ENCODE data around the gene PRKCZ. TPM values are rescaled to one million over a fixed set of nuclear protein-coding genes. Genes with fewer than 3 reads are reported as not detected.

The PRKCZ gene
- total and polyA plus RNA-seq, 9 donors: 3.4 to 16.1 (median 5.8) TPM

DNA sequence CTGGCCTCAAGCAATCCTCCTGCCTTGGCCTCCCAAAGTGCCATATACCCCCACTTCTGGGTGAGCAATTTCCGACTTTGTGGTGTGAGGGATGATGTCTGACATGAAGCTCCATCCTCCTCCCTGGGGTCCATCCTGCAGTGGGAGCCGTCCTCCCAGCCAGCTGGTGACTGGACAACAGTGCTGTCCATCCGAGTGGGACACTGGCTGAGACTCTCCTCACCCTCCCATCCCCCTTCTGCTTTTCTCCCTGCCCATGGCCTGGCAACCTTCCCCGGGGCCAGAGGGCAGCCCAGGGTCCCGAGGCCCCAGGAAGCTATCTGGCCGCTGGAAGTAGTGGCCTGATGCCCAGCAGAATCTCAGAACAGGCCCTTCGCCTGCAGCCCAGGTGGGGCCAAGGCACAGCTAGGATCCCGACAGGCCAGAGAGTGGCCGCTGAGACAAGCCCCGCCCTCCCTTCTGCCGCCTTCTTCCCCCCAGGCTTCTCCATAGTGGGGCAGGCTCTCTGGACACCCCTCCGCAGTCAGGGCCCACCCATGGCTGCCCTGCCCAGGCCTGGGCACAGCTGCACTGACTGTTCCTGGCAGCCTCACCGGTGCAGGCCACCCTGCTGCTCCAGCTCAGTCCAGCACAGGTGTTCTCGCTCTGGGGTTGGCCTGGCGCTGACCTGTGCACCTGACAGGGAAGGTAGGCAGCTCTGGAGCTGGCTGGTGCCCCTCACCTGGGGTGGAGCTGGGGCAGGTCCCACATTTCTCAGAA lies 152.8 kb downstream of the PRKCZ start:
- intact Hi-C loops (cut with DNase I): loop anchor here in 1 of 4 donors (5.0 kb wide), 1 partner anchor 114 kb away; no protein-coding TSS in a partner anchor
- no peak overlapping the region for H3K27ac ChIP-seq
- no peaks in the 10 kb centered on the region for H3K27me3 ChIP-seq
- TF ChIP-seq POLR2A (IDR thresholded peaks at IDR 0.05): no peak
- TF ChIP-seq EP300 (IDR thresholded peaks at IDR 0.05): no peak
- TF ChIP-seq, protein P1, sequence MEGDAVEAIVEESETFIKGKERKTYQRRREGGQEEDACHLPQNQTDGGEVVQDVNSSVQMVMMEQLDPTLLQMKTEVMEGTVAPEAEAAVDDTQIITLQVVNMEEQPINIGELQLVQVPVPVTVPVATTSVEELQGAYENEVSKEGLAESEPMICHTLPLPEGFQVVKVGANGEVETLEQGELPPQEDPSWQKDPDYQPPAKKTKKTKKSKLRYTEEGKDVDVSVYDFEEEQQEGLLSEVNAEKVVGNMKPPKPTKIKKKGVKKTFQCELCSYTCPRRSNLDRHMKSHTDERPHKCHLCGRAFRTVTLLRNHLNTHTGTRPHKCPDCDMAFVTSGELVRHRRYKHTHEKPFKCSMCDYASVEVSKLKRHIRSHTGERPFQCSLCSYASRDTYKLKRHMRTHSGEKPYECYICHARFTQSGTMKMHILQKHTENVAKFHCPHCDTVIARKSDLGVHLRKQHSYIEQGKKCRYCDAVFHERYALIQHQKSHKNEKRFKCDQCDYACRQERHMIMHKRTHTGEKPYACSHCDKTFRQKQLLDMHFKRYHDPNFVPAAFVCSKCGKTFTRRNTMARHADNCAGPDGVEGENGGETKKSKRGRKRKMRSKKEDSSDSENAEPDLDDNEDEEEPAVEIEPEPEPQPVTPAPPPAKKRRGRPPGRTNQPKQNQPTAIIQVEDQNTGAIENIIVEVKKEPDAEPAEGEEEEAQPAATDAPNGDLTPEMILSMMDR (IDR thresholded peaks at IDR 0.05): no peak
- no peaks in the 10 kb centered on the region for H3K9me3 ChIP-seq
- peak in 3 of 5 donors; percentile 58 to 65 (median 58) for DNase-seq
- no peaks in the 10 kb centered on the region for H3K36me3 ChIP-seq
- H3K4me3 ChIP-seq: no peak overlapping the region
- WGBS, 3 donors: 82 to 85% (median 84%) methylated on average over 15 of the region's 15 CpGs
- H3K4me1 ChIP-seq (ENCODE audit: insufficient read depth): peaks cover 23% of the 10 kb centered on the region

DNA sequence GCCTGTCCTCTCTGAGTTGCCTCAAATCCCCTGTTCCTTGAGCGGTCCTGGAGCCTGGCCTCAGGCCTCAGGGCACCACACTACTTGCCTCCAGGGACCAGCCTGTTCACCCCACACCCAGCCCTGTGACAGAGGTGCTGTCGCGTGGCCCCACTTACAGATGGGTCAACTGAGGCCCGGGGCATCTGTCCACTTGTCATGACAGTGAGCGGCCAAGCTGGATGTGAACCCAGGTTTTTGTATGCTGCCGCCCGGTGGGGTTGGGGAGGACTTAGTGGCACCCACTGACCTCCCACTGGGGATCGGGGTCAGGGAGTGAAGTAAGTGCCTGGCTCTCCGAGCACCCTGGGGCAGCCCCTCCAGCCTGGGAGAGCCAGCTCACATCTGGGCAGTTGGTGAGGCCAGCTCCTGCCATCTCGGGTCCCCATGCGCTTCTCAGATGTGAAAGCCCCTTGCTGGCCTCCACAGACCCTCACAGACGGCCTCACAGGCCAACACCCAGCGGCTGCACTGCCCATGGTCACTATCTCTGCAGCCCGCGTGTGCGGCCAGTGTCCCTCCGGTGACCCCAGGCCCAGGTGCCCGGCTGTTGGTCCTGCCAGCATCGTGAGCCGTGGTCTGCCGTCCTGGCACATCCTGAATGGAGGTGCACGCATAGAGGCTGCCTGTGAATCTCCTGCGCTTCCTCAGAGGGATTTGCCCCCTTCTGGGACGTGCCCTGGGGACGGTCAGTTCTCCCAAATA lies 153.6 kb downstream of the PRKCZ start:
- intact Hi-C loops (cut with DNase I): loop anchor here in 1 of 4 donors (5.0 kb wide), 1 partner anchor 113 kb away; no protein-coding TSS in a partner anchor
- no peak for TF ChIP-seq EP300 (IDR thresholded peaks at IDR 0.05)
- TF ChIP-seq, protein P1 (IDR thresholded peaks at IDR 0.05): no peak
- no peak for TF ChIP-seq POLR2A (IDR thresholded peaks at IDR 0.05)
- Histone ChIP-seq H3K9me3 (no peaks in the 10 kb centered on the region), H3K4me1 (ENCODE audit: insufficient read depth) (peaks cover 29% of the 10 kb centered on the region), H3K27me3 (no peaks in the 10 kb centered on the region), H3K36me3 (no peaks in the 10 kb centered on the region), H3K27ac (peak overlapping the region; percentile 78 to 84), H3K4me3 (peak overlapping the region; percentile 40)
- peak; percentile 50 to 73 (median 67) for DNase-seq
- 50 to 52% (median 52%) methylated on average over 21 to 25 of the region's 25 CpGs for WGBS, 3 donors

DNA sequence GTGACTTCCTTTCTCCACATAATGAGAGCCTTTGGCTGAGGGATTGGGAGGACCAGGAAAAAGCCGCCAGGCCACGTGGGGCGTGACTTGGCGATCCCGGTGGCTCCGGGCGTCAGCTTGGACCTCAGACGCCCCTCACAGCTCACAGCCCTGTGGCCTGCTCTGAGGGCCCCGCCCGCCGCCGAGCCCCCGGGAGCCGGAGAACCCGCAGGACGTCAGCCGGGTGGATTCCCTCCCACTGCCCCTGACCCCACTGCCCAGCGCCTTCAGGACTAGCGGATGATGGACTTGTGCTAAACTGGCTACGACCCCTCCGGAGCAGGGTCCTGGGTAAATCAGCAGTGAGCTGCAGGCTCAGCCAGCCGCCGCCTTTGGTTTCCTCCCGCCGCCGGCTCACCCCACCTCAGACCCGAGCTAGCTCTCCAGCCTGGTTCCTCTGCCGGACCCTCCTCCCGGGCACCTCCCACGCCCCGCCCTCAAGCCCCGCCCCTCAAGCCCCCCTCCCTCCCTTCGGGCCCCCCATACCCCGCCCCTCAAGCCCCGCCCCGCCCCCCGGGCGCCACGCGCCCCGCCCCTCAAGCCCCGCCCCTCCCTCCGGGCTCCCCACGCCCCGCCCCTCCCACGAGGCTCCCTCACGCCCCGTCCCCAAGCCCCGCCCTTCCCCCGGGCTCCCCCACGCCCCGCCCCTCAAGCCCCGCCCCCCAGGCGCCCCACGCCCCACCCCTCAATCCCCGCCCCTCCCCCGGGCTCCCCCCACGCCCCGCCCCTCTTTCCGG lies 154.4 kb downstream of the PRKCZ start:
- H3K27ac ChIP-seq: peak overlapping the region; percentile 78 to 84
- WGBS, 3 donors: 0 to 2% (median 1%) methylated on average over 24 to 55 of the region's 60 CpGs
- H3K4me1 ChIP-seq (ENCODE audit: insufficient read depth): peaks cover 26% of the 10 kb centered on the region
- intact Hi-C loops (cut with DNase I): loop anchor here in 1 of 4 donors (5.0 kb wide), 1 partner anchor 113 kb away; no protein-coding TSS in a partner anchor
- peak overlapping the region; percentile 40 for H3K4me3 ChIP-seq
- DNase-seq: peak; percentile 86 to 94 (median 90)
- H3K27me3 ChIP-seq: no peaks in the 10 kb centered on the region
- H3K36me3 ChIP-seq: no peaks in the 10 kb centered on the region
- no peaks in the 10 kb centered on the region for H3K9me3 ChIP-seq
- TF ChIP-seq, protein P1 (IDR thresholded peaks at IDR 0.05): no peak
- TF ChIP-seq EP300 (IDR thresholded peaks at IDR 0.05) (no peak), POLR2A (IDR thresholded peaks at IDR 0.05) (peak; percentile 53)
